Measurements from ENCODE around the gene STAT4. TPM values are rescaled to one million over a fixed set of nuclear protein-coding genes. Genes with fewer than 3 reads are reported as not detected.

Gene STAT4
- total RNA-seq, 1 experiment from 2014 or later, result 0.33 TPM

DNA sequence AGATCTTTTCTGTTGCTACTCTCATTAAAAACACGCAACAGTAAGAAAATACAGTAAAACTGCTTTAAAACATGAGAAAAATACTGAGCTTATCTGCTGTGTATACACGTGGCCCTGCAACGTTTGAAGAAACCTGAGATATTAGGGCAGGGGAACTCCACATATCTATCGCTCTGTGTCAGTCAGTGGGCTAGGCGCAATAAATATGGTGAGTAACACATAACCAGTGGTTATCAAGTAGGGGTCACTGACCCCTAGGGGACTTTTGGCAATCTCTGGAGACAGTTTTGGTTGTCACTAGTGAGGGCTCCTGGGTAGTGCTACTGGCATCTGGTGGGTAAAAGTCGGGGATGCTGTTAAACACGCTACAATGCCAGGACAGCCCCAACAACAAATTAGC, 151.7 kb downstream of the STAT4 start:
- Mint-ChIP-seq H3K27ac (no peak overlapping the region), H3K9me3 (no peaks in the 10 kb centered on the region; a peak in 1 of 5 replicates), H3K27me3 (ENCODE audit: low read depth) (no peaks in the 10 kb centered on the region), H3K4me1 (no peaks in the 10 kb centered on the region), H3K36me3 (ENCODE audit: insufficient read depth in 1 of 3, low read depth in 3 of 3) (peaks cover 38 to 85% (median 84%) of the 10 kb centered on the region in 3 experiments), H3K4me3 (no peak overlapping the region)
- H3K27ac ChIP-seq (ENCODE audit: insufficient read length, low read depth, low read length), result no peak overlapping the region
- no peak overlapping the region for H3K56ac ChIP-seq (ENCODE audit: insufficient read length, low read depth, low read length)
- H3K23ac ChIP-seq (ENCODE audit: insufficient read length, low read depth, low read length), result no peak overlapping the region
- no peak overlapping the region for H2BK120ac ChIP-seq (ENCODE audit: low read depth, low read length, poor library complexity, severe bottlenecking)
- no peak overlapping the region for H3T11ph ChIP-seq (ENCODE audit: low read length)
- no peaks in the 10 kb centered on the region for H3K79me1 ChIP-seq (ENCODE audit: insufficient read depth, low read depth, low read length, poor library complexity, severe bottlenecking)
- H4K8ac ChIP-seq (replicated peaks; ENCODE audit: insufficient read length, low read depth, low read length), result no peak overlapping the region
- no peak overlapping the region for H2BK12ac ChIP-seq (ENCODE audit: insufficient read length, low read depth, low read length)
- H2AFZ ChIP-seq (ENCODE audit: low read length), result no peak overlapping the region
- no peak overlapping the region for H2BK5ac ChIP-seq (ENCODE audit: insufficient read length, low read length)
- no peak overlapping the region for H3K14ac ChIP-seq (ENCODE audit: insufficient read depth, low read length)
- no peaks in the 10 kb centered on the region for H3K79me2 ChIP-seq (ENCODE audit: insufficient read depth, low read length)
- H3K4me1 ChIP-seq (ENCODE audit: insufficient read depth, low read length), result no peaks in the 10 kb centered on the region
- H4K91ac ChIP-seq (ENCODE audit: insufficient read length, low read depth, low read length), result no peak overlapping the region
- TF ChIP-seq, protein P1, sequence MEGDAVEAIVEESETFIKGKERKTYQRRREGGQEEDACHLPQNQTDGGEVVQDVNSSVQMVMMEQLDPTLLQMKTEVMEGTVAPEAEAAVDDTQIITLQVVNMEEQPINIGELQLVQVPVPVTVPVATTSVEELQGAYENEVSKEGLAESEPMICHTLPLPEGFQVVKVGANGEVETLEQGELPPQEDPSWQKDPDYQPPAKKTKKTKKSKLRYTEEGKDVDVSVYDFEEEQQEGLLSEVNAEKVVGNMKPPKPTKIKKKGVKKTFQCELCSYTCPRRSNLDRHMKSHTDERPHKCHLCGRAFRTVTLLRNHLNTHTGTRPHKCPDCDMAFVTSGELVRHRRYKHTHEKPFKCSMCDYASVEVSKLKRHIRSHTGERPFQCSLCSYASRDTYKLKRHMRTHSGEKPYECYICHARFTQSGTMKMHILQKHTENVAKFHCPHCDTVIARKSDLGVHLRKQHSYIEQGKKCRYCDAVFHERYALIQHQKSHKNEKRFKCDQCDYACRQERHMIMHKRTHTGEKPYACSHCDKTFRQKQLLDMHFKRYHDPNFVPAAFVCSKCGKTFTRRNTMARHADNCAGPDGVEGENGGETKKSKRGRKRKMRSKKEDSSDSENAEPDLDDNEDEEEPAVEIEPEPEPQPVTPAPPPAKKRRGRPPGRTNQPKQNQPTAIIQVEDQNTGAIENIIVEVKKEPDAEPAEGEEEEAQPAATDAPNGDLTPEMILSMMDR (conservative IDR thresholded peaks at IDR 0.05), result no peak
- no peak overlapping the region for H2BK20ac ChIP-seq (ENCODE audit: low read depth, low read length, poor library complexity, severe bottlenecking)
- H2AK5ac ChIP-seq (ENCODE audit: insufficient read length, low read length), result no peak overlapping the region
- H2BK15ac ChIP-seq (ENCODE audit: low read depth, low read length), result no peak overlapping the region
- no CpG with 5 or more reads among the region's 7 CpGs for WGBS (ENCODE audit: extremely low coverage, insufficient read length, low lambda C conversion rate)
- no peaks in the 10 kb centered on the region for H3K23me2 ChIP-seq (ENCODE audit: insufficient read length, low read depth, low read length, poor library complexity, severe bottlenecking)
- H3K27me3 ChIP-seq (ENCODE audit: insufficient read depth, low read length), result no peaks in the 10 kb centered on the region
- no peak overlapping the region for H4K5ac ChIP-seq (ENCODE audit: insufficient read length, low read depth, low read length)
- no peak overlapping the region for H3K4me2 ChIP-seq (ENCODE audit: insufficient read depth, insufficient read length, low read length)
- no peaks in the 10 kb centered on the region for H4K20me1 ChIP-seq (ENCODE audit: control insufficient read depth, insufficient read depth, insufficient read length)
- DNase-seq, result no peak
- no peak overlapping the region for H3K18ac ChIP-seq (ENCODE audit: insufficient read length, low read depth, low read length)
- no peak overlapping the region for H3K9ac ChIP-seq (ENCODE audit: extremely low read depth, insufficient read length, low read length)
- H3K4ac ChIP-seq (ENCODE audit: low read depth, low read length), result no peak overlapping the region
- H3K9me3 ChIP-seq (ENCODE audit: control insufficient read depth, low read depth, low read length), result no peaks in the 10 kb centered on the region
